ENCODE measurements around the gene TMPRSS9. TPM values are rescaled to one million over a fixed set of nuclear protein-coding genes. Genes with fewer than 3 reads are reported as not detected.

TMPRSS9 gene
- total RNA-seq, 1 experiment from 2014 or later, result 0.23 TPM

GRCh38 chr19:2464389-2464788 is 104.3 kb downstream of the TMPRSS9 start:
- ATAC-seq (no peak), DNase-seq (ENCODE audit: low read depth, low spot score) (no peak)
- Histone ChIP-seq H3K4me3 (ENCODE audit: low read depth in 2 of 2, low read length in 2 of 2) (no peak overlapping the region), H3K27me3 (ENCODE audit: control insufficient read depth, insufficient read depth, low read length) (no peaks in the 10 kb centered on the region), H3K27ac (ENCODE audit: low read length) (peak overlapping the region; percentile 2; the same call in 1 of the 2 replicates), H3K4me1 (ENCODE audit: control insufficient read depth, insufficient read depth, low read length) (peaks cover 7% of the 10 kb centered on the region), H3K9me3 (ENCODE audit: control insufficient read depth, insufficient read depth, low read depth, low read length) (no peaks in the 10 kb centered on the region), H3K36me3 (ENCODE audit: control insufficient read depth, insufficient read depth, low read length) (no peaks in the 10 kb centered on the region; the same call in 1 of the 2 replicates)
- intact Hi-C loops (cut with micrococcal nuclease; ENCODE audit: unreplicated experiment) (no loop called here), in situ Hi-C loops (cut with HindIII; ENCODE audit: low pct_unique_long_range_greater_than_20kb, low sequenced_read_pairs) (no loop called here)
- POLR2A ChIA-PET, result no interaction called here
- CTCF ChIA-PET, result no interaction called here
- BruUV-seq (replicated peaks), result no TSS peak
- TF ChIP-seq, protein P1, sequence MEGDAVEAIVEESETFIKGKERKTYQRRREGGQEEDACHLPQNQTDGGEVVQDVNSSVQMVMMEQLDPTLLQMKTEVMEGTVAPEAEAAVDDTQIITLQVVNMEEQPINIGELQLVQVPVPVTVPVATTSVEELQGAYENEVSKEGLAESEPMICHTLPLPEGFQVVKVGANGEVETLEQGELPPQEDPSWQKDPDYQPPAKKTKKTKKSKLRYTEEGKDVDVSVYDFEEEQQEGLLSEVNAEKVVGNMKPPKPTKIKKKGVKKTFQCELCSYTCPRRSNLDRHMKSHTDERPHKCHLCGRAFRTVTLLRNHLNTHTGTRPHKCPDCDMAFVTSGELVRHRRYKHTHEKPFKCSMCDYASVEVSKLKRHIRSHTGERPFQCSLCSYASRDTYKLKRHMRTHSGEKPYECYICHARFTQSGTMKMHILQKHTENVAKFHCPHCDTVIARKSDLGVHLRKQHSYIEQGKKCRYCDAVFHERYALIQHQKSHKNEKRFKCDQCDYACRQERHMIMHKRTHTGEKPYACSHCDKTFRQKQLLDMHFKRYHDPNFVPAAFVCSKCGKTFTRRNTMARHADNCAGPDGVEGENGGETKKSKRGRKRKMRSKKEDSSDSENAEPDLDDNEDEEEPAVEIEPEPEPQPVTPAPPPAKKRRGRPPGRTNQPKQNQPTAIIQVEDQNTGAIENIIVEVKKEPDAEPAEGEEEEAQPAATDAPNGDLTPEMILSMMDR (IDR thresholded peaks at IDR 0.05), result no peak
- TF ChIP-seq TCF7L2 (IDR thresholded peaks at IDR 0.05; ENCODE audit: low read depth, low read length), result no peak
- no peak for TF ChIP-seq POLR2AphosphoS5 (IDR thresholded peaks at IDR 0.05; ENCODE audit: low read depth, low read length)
- TF ChIP-seq SIN3A (IDR thresholded peaks at IDR 0.05; ENCODE audit: borderline replicate concordance, insufficient read depth, low read depth, low read length), result no peak
- TF ChIP-seq, protein P2, sequence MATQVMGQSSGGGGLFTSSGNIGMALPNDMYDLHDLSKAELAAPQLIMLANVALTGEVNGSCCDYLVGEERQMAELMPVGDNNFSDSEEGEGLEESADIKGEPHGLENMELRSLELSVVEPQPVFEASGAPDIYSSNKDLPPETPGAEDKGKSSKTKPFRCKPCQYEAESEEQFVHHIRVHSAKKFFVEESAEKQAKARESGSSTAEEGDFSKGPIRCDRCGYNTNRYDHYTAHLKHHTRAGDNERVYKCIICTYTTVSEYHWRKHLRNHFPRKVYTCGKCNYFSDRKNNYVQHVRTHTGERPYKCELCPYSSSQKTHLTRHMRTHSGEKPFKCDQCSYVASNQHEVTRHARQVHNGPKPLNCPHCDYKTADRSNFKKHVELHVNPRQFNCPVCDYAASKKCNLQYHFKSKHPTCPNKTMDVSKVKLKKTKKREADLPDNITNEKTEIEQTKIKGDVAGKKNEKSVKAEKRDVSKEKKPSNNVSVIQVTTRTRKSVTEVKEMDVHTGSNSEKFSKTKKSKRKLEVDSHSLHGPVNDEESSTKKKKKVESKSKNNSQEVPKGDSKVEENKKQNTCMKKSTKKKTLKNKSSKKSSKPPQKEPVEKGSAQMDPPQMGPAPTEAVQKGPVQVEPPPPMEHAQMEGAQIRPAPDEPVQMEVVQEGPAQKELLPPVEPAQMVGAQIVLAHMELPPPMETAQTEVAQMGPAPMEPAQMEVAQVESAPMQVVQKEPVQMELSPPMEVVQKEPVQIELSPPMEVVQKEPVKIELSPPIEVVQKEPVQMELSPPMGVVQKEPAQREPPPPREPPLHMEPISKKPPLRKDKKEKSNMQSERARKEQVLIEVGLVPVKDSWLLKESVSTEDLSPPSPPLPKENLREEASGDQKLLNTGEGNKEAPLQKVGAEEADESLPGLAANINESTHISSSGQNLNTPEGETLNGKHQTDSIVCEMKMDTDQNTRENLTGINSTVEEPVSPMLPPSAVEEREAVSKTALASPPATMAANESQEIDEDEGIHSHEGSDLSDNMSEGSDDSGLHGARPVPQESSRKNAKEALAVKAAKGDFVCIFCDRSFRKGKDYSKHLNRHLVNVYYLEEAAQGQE (IDR thresholded peaks at IDR 0.05; ENCODE audit: insufficient read depth in 1 of 2, low read depth in 2 of 2, low read length in 1 of 2), result no peak

DNA sequence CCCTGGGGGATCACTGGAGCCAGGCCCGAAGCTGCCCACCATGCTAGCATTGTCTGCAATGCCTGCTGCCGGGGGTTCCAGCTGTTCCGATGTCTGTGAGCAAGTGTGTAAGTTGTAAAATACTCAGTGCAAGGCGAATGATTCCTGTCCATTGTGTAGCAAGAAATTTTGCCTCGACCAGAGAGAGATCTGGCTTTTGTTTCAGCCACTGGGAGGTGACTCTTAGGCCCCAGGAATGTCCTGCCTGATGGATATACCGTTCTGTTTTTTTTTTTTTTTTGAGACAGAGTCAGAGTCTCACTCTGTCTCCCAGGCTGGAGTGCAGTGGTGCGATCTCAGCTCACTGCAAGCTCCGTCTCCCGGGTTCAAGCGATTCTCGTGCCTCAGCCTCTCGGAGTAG is 108.5 kb downstream of the TMPRSS9 start:
- no peak overlapping the region for H3K4me3 ChIP-seq (ENCODE audit: low read depth in 2 of 2, low read length in 2 of 2)
- in situ Hi-C loops (cut with HindIII; ENCODE audit: low pct_unique_long_range_greater_than_20kb, low sequenced_read_pairs), result no loop called here
- no peaks in the 10 kb centered on the region for H3K36me3 ChIP-seq (ENCODE audit: control insufficient read depth, insufficient read depth, low read length)
- BruUV-seq (replicated peaks), result no TSS peak
- H3K4me1 ChIP-seq (ENCODE audit: control insufficient read depth, insufficient read depth, low read length), result peaks cover 6% of the 10 kb centered on the region; the same call in 1 of the 2 replicates
- TF ChIP-seq SIN3A (IDR thresholded peaks at IDR 0.05; ENCODE audit: borderline replicate concordance, insufficient read depth, low read depth, low read length) (no peak), POLR2AphosphoS5 (IDR thresholded peaks at IDR 0.05; ENCODE audit: low read depth, low read length) (no peak), TCF7L2 (IDR thresholded peaks at IDR 0.05; ENCODE audit: low read depth, low read length) (no peak)
- TF ChIP-seq, protein P1 (IDR thresholded peaks at IDR 0.05), result no peak
- TF ChIP-seq, protein P2 (IDR thresholded peaks at IDR 0.05; ENCODE audit: insufficient read depth in 1 of 2, low read depth in 2 of 2, low read length in 1 of 2), result no peak
- no peaks in the 10 kb centered on the region for H3K9me3 ChIP-seq (ENCODE audit: control insufficient read depth, insufficient read depth, low read depth, low read length)
- no peak overlapping the region for H3K27ac ChIP-seq (ENCODE audit: low read length)
- ATAC-seq (no peak), DNase-seq (ENCODE audit: low read depth, low spot score) (no peak)
- H3K27me3 ChIP-seq (ENCODE audit: control insufficient read depth, insufficient read depth, low read length), result no peaks in the 10 kb centered on the region
- POLR2A ChIA-PET, result interaction anchor here (0.6 to 0.7 kb wide), 2 partner anchors 110 to 230 kb away, joined by 5 to 11 read pairs; no protein-coding TSS in a partner anchor
- CTCF ChIA-PET, result no interaction called here
- intact Hi-C loops (cut with micrococcal nuclease; ENCODE audit: unreplicated experiment), result no loop called here
